OCI-LY3 (cell line): ENCODE data around the gene ARHGAP42.

Source experiments
- EZH2phosphoT487 ChIP-seq: fragments of 200-600 bp; shearing (Covaris generic); IDR thresholded peaks from 2 replicates; pipeline ENCODE4 v1.6.1; 2018; ENCODE audit warnings: antibody characterized with exemption, mixed run types, low read depth
- TF ChIP-seq, protein P1 (sequence below): fragments of 200-600, 300-600 bp; sonication (generic); IDR thresholded peaks from 2 replicates; pipeline ENCODE4 v1.5.1; 2014; ENCODE audit warnings: antibody characterized with exemption, low read length, low read depth

DNA sequence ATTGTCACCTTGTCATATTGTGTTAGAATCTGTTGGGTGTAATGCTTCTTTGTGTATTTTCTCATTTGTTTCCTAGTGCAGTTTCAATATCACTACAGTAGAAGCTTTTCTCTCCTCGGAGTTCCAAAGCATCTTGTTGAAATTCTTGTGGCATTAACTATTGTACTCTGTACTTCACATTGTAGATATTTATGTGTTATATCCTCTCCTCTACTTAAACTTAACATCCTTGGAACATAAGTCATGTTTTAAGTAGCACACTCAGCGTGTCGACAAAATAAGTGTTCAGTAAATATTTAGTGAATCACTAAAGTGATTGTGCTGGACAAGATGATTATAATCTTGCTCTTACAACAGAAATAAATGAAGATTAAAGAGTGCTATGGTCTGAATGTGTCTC is 201.7 kb downstream of the ARHGAP42 start:
- TF ChIP-seq, protein P1, sequence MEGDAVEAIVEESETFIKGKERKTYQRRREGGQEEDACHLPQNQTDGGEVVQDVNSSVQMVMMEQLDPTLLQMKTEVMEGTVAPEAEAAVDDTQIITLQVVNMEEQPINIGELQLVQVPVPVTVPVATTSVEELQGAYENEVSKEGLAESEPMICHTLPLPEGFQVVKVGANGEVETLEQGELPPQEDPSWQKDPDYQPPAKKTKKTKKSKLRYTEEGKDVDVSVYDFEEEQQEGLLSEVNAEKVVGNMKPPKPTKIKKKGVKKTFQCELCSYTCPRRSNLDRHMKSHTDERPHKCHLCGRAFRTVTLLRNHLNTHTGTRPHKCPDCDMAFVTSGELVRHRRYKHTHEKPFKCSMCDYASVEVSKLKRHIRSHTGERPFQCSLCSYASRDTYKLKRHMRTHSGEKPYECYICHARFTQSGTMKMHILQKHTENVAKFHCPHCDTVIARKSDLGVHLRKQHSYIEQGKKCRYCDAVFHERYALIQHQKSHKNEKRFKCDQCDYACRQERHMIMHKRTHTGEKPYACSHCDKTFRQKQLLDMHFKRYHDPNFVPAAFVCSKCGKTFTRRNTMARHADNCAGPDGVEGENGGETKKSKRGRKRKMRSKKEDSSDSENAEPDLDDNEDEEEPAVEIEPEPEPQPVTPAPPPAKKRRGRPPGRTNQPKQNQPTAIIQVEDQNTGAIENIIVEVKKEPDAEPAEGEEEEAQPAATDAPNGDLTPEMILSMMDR = no peak
- no peak for TF ChIP-seq EZH2phosphoT487
